RWPE1 (cell line): Measurements from ENCODE around the gene SCN3A.

Source experiments
- CTCF ChIA-PET: fragments of 350-600 bp; sonication (Branson Sonifier 250); formaldehyde crosslinking; extraction: SDS; loops from one replicate; lab custom pipeline; 2021; lab: Yijun Ruan, JAX
- POLR2A ChIA-PET: fragments of 400-600 bp; formaldehyde crosslinking; extraction: SDS; loops from one replicate; lab custom pipeline; 2020; ENCODE audit warnings: antibody characterized with exemption; ENCODE audit not compliant: low non-redundant PET; lab: Yijun Ruan, JAX
- DNase-seq: peaks from one replicate; pipeline ENCODE4 v3.0.0; 2012; ENCODE audit warnings: low spot score
- H3K27ac ChIP-seq: fragments of 450-650 bp; 2 replicates; pipeline ENCODE4 v1.5.1; 2017
- TF ChIP-seq, protein P1 (sequence below): fragments of 450-650 bp; conservative IDR thresholded peaks from 2 replicates; pipeline ENCODE4 v1.5.1; 2017; ENCODE audit warnings: low read depth, mild to moderate bottlenecking

Gene SCN3A

DNA sequence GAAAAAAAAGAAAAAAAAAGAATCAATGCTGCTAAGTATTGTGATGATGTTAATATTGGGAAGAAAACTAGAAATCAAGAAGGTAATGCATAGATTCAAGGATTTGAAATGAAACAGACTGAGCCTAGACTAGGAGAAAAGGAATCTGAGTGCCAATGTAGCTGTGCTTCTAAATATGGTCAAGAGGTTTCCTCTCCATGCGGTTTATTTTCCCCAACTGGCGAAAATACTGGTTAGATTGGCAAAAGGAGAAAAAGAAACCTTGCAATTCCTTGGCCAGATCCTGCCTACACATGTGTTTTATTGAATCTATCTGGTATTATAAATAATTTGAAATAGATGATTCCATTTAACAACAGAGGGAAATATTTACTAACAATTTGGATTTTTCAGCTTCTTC, 5.7 kb downstream of the SCN3A start:
- POLR2A ChIA-PET, result no interaction called here
- CTCF ChIA-PET, result no interaction called here
- no peak overlapping the region for H3K27ac ChIP-seq
- TF ChIP-seq, protein P1, sequence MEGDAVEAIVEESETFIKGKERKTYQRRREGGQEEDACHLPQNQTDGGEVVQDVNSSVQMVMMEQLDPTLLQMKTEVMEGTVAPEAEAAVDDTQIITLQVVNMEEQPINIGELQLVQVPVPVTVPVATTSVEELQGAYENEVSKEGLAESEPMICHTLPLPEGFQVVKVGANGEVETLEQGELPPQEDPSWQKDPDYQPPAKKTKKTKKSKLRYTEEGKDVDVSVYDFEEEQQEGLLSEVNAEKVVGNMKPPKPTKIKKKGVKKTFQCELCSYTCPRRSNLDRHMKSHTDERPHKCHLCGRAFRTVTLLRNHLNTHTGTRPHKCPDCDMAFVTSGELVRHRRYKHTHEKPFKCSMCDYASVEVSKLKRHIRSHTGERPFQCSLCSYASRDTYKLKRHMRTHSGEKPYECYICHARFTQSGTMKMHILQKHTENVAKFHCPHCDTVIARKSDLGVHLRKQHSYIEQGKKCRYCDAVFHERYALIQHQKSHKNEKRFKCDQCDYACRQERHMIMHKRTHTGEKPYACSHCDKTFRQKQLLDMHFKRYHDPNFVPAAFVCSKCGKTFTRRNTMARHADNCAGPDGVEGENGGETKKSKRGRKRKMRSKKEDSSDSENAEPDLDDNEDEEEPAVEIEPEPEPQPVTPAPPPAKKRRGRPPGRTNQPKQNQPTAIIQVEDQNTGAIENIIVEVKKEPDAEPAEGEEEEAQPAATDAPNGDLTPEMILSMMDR, result no peak
- no peak for DNase-seq

DNA sequence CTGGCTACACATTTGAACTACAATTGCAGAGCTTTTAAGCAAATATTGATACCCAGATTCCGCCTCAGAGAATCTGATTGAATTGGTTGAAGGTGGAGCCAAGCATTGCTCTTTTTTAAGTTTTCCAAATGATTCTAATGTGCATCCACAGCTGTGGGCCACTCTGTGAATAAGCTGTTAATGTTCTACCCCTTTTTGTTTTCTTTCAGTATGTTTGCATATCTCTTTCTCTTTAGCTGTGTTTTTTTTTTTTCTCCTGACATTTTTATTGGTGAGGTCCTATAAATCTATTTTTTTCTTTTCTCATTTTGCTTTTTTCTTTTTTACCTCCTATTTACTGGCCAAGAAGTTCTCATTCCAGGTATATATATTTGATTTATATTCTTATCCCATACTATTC, 6.5 kb downstream of the SCN3A start:
- H3K27ac ChIP-seq, result no peak overlapping the region
- DNase-seq, result no peak
- CTCF ChIA-PET, result interaction anchor here (0.6 to 0.7 kb wide), 2 partner anchors 109 to 235 kb away, joined by 3 to 10 read pairs; no protein-coding TSS in a partner anchor
- POLR2A ChIA-PET, result no interaction called here
- TF ChIP-seq, protein P1, result no peak

DNA sequence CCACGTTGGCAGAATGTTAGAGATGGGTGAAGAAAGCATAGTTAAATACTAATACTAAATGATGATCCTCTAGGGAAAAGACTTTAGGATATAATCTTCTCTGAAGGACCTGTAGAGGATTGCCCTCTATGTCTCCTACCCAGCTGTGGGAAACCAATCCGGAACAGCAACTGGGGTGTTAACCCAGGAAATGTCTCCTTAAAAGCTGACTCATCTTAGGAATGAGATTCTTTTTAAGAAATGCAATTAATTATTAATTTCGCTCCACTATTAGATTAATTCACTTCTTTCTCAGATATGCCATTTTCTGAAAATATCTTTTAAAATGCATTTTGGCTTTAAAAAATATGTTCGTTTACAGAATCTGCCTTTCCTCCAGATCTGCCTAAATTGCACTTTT, 7.4 kb downstream of the SCN3A start:
- POLR2A ChIA-PET, result no interaction called here
- CTCF ChIA-PET, result no interaction called here

DNA sequence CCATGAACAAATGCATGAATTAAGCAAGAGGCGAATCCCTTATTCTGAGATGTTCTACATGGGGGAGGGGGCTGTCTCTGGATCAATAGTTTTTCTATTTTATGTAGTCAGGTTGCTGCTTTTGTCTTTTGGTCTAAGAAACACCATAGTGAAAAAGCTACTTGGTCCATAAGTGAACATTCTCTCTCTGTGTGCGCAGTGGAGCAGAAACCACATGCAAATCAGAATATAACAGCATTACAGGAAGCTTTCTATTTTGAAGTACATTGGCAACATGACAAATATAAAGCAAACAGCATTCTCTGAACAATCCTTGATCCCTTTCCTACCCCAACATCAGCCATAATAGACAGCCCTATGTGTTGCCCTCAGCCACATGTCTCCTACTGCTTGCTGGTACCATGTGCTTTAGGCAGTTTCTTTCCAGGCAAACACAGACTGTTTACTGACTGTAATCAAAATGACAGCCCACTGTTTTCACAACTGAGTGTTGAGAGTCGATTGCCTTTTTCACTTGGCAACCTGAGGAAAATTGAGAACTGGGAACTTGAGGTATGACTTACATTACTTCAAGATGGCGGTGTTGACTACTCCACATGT, 10.6 kb downstream of the SCN3A start:
- ChIA-PET POLR2A (no interaction called here), CTCF (no interaction called here)
- TF ChIP-seq, protein P1, result no peak
- no peak for DNase-seq
- H3K27ac ChIP-seq, result no peak overlapping the region

More for the DNA sequence above, 7.4 kb downstream of the SCN3A start:
- no peak overlapping the region for H3K27ac ChIP-seq
- TF ChIP-seq, protein P1, result no peak
- no peak for DNase-seq

DNA sequence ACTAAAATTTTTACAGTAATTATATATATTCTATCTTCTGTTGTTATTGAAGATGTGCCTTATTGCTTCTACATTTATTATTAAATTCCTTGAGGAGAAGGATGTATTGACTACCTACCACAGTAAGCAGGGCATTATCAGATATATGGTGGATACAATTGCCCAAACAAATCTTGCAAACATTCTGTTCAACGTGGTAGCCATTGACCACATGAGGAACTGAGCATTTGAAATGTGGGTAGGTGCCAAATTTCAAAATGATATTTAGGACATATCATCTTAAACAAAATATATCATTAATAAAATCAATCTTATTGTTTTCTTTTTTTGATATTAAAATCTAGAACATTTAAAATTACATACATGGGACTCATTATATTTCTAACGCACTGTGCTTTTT, 11.1 kb downstream of the SCN3A start:
- CTCF ChIA-PET, result no interaction called here

DNA sequence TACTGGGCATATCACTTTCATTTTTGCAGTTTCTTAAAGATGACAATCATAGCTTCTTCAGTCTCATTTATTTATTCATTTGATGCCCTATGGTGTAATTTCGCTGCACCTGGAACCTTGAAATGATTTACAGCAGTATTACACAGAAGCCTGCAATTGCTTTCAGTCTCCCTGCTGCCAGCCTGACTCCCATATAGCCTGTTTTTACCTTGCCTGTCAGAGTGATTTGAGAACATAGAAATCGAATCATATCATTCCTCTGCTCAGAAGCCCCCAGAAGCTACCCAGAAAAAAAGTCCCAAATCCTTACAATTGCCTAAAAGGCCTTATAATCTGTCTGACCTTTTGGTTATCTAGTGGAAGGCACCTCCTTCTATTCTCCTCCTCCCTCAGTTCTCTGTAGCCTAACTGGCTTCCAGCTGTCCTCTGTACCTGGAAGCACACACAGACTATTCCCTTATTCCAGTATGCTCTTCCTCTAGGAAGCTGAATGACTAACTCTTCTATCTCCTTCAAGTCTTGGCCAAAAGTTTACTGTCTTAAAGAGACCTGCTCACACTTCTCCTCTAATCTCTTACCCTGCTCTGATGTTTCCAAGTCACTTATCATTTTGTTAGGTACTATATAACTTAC, 12.6 kb downstream of the SCN3A start:
- ChIA-PET CTCF (interaction anchor here (0.5 kb wide), 3 partner anchors 8 to 709 kb away, joined by 4 to 8 read pairs (median 4); partner anchors contain the start of gene SCN3A), POLR2A (no interaction called here)
- TF ChIP-seq, protein P1, result no peak
- no peak for DNase-seq
- no peak overlapping the region for H3K27ac ChIP-seq

More for the DNA sequence above, 11.1 kb downstream of the SCN3A start:
- POLR2A ChIA-PET, result no interaction called here
- TF ChIP-seq, protein P1, result no peak
- DNase-seq, result no peak
- no peak overlapping the region for H3K27ac ChIP-seq
